Measurements from ENCODE around the gene STMN1.

Gene STMN1

DNA sequence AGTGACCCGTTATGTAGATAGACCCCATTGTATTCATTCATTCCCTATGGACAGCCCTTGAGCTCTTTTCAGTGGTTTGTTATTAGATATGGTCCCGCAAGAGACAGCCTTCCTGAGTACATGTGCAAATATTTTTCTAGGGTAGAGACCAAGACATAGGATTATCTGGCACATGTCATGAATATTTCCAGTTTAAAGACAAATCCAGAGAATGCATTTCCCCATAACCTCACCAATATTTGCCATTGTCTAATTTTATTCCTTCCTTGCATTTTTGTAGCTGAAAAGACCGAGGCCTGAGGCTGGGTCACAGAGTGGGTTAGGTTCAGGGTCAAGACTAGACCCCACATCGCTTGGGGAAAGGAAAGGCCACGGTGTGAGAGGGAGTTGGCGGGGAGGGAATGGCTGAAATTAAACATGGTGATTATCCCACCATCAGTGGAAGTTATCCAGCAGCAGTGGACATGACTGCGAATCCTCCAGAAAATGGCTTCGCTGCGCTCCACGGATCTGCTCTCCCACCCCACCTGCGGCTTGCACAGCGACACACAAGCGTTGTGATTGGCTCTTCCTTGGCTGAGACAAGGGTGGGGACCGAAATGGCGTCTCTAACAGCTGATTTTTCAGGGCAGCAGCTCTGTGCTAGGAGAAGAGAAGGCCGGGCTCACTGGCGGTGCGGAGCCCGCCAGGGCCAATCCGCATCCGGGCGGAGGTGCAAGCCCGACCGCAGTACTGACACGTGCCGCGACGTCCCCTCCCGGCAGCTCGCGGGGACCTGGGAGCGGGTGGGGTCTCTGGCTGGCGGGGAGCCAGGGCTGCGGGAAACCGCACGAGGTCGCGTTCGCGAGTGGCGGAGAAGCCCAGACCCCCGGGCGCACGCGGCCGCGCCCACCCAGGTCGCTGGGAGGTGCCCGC lies 16.1 kb upstream of the STMN1 start:
- peak in 1 of 2 donors; percentile 18 for DNase-seq (ENCODE audit: low read depth in 2 of 2, low spot score in 1 of 2)

DNA sequence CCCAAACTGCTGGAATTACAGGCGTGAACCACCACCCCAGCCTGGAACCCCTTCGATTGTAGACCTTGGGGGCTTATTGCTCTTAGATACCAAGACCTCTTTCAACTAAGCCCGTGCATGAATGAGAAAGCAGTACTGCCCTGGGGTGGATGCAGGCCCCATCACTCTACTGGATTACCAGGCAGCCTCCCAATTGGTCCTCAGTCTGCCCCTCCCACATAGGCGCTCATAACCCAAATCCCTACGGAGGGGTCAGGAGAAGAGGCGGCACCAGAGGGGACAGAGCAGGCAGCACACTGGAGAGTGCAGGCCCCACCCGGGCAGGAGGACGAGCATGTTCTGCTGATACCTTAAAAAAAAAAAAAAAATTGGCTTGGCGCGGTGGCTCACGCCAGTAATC lies 12.4 kb upstream of the STMN1 start:
- no peak for DNase-seq (ENCODE audit: low read depth in 2 of 2, low spot score in 1 of 2)

DNA sequence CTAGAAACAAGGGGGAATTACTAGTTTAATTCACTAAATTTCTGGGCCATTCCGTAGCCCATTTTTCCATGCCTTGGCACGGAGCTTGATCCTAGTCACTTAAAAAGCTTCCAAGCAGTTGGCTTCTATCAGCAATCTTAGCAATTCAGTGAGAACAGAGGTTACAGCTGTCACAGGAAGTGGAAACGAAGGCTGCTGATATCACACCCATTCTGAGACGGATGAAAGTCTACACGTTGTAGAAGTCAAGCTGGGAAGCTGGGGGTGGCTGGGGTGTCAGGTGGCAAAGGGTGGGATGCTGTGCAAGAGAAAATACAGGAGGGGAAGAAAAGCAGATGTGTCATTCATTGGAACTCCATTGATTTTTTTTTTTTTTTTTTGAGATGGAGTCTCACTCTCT lies 11.8 kb upstream of the STMN1 start:
- no peak for DNase-seq (ENCODE audit: low read depth in 2 of 2, low spot score in 1 of 2)

DNA sequence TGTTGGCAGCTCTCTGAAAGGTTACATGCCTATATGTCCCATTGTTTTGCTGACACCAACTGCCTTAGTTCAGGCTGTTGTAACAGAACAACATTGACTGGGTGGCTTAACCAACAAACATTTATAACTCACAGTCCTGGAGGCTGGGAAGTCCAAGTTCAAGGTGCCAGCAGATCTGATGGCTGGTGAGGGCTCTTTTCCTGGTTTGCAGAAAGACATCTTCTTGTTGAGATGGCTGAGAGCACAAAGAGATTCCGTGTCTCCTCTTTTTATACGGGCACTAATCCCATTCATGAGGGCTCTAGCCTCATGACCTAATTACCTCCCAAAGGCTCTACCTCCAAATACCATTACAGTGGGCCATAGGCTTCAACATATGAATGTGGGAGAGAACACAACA lies 10.2 kb upstream of the STMN1 start:
- DNase-seq (ENCODE audit: low read depth in 2 of 2, low spot score in 1 of 2) = no peak

DNA sequence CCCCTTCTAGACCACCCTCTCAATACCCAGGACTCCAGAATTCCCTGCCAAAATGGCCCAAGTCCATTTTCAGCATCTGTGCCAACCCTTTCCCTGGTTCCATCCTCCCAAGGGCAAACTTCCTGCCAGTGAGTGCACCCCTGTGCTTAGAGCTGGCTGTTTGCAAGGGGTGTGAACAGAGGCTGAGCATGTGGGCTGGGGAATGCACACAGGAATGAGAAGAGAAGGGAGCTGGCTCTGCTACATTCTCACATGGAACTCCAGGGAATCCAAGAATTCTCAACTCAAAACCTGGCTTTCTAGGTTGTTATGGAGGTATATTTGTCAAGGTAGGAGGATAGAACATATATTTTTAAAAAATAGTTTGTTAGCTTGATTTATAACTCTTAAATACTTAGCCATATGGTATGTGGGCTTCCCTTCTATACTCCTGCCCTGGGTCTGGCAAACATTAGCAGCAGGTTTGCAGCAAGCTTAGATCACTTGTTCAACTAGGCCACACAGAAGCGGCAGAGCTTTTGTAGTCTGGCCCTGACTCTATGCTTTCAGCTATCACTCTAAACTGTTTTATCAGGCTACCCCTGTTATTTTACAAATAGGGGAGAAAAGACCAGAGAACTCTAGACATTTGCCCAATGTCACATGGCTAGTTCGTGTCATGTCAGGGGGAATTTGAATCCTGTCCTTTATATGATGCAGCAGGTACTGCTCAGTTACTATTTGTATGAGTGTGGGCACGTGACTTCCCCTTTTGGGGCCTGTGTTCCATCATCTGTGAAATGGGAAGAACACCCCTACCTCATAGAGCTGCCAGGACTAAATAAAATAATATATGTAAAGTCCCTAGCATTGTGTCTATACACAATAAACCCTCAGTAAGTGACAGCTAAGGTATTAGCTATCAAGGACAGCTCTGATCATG lies 8.1 kb upstream of the STMN1 start:
- DNase-seq (ENCODE audit: low read depth in 2 of 2, low spot score in 1 of 2) = no peak

DNA sequence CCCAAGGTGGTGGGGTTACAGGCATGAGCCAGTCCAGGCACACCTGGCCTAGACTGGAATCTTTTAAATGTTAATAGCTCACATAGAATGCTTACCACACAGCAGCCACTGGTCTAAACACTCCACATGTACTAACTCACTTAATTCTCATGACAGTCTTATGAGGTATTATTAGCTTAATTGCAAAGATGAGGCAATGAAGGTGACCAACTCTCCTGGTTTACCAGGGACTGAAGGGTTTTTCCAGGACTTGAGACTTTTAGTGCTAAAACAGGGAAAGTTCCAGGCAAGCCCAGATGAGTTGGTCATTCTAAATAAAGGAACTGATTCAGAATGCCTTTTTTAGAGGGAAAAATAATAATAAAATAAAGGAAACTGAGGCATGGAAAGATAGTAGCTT lies 7.0 kb upstream of the STMN1 start:
- no peak for DNase-seq (ENCODE audit: low read depth in 2 of 2, low spot score in 1 of 2)

DNA sequence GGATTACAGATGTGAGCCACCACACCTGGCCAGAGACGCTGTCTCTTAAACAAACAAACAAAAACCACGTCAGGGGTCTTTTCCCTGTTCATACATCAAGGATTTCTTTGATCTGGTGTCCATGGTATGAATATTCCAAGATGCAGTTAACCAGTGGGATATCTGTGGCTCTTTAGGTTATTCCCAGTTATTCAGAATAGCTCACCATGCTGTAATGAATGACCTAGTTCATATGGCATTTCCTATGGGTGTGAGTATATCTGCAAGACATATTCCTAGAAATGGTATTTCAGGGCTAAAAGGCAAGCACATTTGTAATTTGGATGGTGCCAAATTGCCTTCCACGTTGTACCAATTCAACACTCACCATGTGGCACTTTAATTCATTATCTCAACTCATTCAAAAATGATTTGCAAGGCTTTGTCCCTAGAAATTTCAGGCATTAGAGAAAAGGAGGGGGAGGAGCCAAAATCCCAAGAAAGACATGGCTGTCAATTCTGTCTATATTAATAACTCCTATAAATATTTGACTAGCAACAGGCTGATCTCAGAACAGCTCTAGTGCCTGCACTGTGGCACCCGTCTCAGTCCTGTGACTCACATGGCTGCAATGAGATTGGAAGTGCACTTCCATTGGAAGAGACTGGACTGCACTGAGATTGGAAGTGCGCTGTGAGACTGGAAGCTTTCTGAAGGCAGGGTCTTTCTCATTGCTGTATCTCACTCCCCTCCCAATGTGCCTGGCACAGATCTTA lies 6.0 kb upstream of the STMN1 start:
- DNase-seq (ENCODE audit: low read depth in 2 of 2, low spot score in 1 of 2) = no peak

DNA sequence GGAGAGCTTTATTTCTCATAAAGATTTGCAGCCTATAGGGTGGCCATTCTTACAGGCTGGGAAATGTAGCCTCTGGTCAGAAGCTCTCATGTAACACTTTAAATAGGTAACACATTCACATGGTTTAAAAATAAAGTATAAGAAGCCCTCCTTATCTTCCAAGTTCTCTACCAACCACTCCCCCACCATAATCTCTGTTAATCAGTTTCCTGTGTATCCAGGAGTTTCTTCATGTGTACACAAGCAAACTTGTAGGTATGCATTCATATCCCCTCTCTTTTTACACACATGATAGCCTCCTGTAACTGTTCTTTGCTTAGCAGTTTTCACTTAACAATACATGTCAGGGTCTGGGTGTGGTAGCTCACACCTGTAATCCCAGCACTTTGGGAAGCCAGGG lies 4.9 kb upstream of the STMN1 start:
- DNase-seq (ENCODE audit: low read depth in 2 of 2, low spot score in 1 of 2) = no peak

DNA sequence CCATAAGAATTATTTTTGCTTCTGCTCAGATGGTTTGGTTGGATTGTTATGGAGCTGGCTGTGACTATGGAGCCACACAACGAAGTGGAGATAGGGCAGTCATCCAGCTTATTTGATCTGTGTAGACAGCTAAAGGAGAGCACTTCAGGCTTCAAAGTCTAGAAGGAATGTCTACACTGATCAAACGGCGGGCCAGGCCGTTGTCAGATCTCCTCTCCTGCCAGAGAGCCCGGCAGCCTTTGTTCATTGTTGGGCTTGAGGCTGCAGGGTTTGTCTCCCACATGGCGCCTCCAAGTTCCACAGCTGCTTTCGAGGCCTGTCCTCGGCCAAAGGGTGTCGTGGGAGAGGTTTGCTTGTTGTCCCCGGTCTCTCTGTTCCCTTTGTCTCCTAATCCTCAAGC lies 2.8 kb upstream of the STMN1 start:
- no peak for DNase-seq (ENCODE audit: low read depth in 2 of 2, low spot score in 1 of 2)

DNA sequence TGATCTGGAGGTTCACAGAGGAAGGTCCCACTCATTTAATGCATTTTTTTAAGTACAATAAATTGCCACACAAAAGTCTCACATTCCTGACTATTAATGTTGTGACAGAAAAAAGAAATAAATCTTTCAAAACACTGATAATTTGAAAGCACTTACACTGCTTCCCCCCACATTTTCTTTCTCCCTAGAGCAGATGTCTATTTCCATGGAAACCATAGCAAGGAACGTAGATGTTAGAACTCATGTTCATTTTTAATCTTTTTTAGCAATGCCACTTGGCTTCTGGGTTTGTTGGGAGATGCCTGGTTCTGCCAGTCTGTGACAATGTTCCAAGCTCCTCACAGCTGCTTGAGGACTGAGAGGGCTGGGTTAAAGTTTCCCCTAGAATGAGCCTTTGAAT lies 1.9 kb upstream of the STMN1 start:
- no peak for DNase-seq (ENCODE audit: low read depth in 2 of 2, low spot score in 1 of 2)

DNA sequence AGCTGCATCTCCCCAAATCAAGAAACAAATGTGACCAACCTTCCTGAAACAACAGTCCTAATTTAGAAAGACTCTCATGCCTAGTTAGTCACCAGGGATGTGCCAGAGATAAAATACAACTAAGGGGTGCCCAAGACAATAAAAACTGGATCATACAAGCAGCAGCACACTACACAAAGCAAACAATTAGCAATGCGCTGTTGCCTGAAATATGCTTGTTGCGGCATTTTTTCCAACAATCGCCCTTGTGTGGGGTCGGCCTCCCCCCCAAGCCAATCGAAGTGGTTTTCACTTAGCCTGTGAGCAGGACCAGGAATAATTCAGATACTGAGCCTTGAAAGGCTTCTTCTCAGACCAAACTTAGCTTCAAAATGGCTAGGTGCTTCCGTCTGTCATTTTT lies 1.4 kb upstream of the STMN1 start:
- no peak for DNase-seq (ENCODE audit: low read depth in 2 of 2, low spot score in 1 of 2)

DNA sequence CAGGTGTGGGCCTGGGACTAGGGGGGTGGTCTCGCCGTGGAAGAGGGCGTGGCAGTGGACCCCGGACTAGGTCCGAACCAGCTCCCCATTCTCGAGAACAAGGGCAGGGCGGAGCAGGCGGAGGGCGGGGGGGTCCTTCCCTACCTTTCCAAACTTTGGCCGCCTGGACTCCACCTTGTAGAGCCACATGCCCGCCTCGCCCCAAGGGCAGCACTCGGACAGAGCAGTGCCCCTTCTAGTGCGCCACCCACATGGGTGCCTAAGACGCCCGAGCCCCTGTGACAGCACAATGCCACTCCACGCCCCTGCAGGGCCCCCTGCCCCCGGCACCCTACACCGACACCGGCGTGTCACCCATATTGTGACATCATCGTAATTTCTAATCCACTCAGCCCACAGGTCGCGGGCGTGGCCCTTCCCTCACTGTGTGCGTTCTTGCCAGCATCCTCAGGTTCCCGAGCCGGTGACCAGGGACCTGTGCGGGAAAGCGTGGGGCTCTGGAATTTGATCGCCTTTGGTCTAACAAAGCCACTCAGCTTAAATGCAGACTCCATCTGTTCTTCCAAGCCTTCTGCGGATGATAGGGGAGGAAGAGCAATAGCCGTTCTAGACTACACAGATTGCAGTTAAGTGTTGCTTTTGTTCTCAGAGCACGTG lies 553 bp upstream of the STMN1 start:
- no peak for DNase-seq (ENCODE audit: low read depth in 2 of 2, low spot score in 1 of 2)

DNA sequence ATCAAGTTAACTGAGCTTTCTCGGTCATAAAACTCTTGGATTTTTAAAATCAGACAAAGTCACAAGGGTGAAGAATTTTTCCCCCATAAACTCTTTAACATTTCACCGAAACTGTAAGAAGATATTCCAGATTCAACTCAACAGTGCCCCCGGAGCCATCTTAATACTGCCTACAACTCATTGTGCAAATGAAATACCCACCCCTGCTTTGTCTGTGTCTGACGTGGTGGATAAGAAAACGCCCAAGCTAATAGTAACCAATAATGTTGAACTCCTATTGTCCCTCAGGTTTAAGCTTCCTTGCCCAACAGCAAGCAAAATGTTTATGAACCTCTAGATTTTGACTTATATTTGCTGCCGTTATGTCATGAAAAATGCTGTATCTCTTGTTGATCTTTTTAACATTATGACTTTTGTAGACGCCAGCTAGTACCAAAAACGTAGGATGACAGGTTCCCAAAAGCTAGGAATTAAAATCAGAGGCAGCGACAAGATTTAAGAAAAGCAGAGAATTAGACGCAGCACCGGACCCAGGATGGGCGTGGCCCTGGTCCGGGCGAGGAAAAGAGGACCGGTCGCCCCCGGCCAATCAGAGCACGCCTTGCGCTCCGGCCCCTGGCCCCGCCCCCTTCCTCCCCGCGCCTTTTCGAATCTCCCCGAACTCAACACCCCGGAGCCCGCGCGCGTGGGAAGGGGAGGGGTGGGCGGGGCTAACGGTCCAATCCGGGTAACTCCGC lies 1.1 kb downstream of the STMN1 start:
- peak; percentile 80 to 82 for DNase-seq (ENCODE audit: low read depth in 2 of 2, low spot score in 1 of 2)

DNA sequence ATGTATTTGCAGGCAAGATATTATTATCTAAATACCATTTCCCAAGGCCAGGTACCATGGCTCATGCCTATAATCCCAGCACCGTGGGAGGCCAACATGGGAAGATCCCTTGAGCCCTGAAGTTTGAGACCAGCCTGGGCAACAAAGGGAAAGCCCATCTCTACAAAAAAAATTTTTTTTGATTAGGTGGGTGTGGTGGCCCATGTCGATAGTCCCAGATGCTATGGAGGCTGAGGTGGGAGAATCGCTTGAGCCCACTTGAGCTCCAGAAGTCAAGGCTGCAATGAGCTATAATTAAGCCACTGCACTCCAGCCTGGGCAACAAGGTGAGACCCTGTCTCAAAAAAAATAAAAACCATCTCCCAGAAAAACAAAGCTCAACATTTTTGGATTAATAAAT lies 2.2 kb downstream of the STMN1 start:
- no peak for DNase-seq (ENCODE audit: low read depth in 2 of 2, low spot score in 1 of 2)

DNA sequence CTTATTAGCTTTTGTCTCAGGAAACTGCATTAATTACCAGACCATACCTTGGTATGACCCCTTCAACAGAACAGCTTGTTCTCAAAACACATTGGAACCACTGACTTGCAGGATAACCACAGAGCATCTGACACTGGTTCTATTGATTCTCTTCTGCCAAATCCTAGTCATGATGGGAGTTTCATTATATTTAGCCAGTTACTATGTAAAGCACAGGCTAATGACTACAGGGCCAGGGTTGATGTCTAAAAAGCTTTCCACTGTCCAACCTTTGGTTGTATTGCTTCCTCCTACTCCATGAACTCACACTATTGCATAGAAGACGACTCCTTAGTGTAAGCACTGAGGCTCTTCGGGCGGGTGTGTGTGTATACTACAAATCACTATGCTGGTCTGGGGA lies 3.8 kb downstream of the STMN1 start:
- DNase-seq (ENCODE audit: low read depth in 2 of 2, low spot score in 1 of 2) = no peak

DNA sequence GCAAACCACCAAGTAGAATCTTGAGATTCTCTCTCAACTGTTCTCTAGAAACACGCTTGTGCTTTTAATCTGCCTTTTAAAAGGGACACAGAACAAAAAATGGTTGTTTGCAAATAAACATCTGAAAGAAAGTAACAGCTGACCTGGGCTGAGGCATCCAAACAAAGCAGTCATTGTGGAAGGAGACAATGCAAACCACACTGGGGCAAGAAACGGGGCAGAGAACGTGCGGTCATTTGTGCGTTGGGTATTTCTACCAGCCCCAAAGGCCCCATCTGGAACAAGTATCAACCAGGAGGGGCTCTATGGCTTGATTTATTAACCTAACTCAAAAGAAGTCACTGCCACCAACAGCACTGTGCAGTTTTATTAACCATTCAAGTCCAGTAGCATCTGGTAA lies 6.0 kb downstream of the STMN1 start:
- no peak for DNase-seq (ENCODE audit: low read depth in 2 of 2, low spot score in 1 of 2)

DNA sequence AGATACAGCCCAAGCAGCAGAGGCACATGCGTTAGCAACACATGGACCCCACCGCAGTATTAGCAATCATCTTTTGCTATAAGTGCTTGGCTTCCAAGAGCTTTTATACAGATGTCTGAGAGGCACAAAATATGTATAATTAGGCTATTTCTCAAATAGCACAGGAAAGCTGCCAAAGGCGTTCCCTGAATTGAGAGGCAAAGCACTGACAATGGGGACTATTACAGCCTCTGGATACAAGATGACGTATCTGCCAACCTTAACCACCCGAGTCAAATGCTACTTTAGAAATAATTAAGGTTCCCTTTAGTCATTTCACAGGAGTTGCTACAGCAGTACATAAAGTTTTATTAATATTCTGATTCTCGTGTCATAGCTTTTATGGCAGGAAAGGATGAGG lies 6.4 kb downstream of the STMN1 start:
- DNase-seq (ENCODE audit: low read depth in 2 of 2, low spot score in 1 of 2) = no peak

DNA sequence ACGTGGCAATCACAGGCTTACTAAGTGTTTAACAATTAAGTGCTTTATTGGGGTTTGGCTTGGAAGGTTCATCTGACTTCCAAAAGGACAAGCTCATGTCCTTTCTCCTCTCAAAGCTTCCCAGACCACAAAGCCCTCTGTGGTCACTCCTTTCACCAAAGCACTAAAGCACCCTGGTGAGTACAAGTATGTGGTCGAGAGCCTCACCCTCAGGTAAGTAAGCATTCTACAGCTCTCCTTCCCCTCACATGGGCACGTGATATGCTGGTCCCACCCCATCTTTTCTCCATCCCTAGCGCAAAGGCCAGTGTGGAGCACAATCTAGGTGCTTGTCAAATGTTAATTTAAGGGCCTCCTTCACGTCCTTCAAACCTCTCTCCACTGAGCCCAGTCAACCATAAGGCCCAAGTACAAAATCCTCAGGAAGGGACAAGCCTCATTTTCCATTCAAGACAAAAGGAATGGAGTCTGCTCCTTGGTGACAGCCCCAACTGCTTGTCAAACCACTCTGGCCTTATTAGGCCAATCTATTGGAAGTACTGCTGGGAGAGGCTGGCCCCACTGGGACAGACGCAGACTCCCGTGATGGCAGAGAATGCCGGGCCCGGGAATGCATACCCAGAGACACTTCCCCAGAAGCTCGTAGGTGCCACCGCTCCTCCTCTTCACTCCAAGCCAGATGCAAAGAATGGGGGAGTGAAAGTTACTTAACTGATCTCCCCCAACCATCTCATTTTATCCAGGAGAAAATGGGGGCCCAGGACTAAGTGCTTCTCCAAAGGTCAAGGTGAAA lies 7.8 kb downstream of the STMN1 start:
- DNase-seq (ENCODE audit: low read depth in 2 of 2, low spot score in 1 of 2) = no peak

DNA sequence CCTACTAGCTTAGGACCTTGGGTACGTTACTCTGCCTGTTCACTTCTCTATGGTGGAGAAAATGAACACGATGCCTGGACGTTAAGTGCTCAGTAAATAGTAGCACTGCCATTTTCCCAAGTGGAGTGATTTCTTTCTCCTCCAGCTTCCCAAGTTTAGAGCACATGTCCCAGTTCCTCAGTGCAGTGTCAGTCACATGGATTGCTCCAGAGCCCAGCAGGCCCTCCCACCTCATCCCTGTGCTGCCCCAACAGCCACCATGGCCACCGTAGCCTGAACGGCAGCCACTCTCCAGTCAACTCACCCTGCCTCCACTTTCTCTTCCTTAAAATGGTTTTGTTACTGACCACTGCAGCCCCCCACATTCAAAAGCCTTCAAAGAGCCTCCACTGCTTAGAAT lies 8.5 kb downstream of the STMN1 start:
- no peak for DNase-seq (ENCODE audit: low read depth in 2 of 2, low spot score in 1 of 2)

DNA sequence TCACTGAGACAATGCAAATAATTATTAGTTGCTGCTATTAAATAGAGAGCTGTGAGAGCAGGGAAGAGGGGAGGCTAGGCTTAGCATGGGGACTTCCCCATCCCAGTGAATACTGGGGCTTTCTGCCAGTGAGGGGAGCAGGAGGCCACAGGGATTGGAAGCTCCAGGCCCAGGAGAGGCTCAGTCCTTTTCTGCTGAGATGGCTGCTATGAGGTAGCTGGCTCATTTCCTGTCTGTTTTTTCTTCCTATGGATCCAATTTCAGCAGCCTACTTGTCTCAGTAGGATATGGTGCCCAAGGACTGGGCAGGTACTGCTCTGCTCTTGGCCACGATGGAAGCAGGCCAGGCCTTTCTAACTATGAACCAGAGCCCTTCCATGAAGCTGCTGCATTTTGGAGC lies 10.0 kb downstream of the STMN1 start:
- DNase-seq (ENCODE audit: low read depth in 2 of 2, low spot score in 1 of 2) = no peak

All from stimulated activated CD8-positive, alpha-beta memory T cell treated with anti-CD3 and anti-CD28 coated beads, Interleukin-4, amount 100 ng/mL, for 1 hour (primary cell).